K562 (cell line): Measurements from ENCODE around the gene GFI1B. TPM values are rescaled to one million over a fixed set of nuclear protein-coding genes. Genes with fewer than 3 reads are reported as not detected.

Source experiments
- CEBPG ChIP-seq, 3 experiments: fragments of 200-800 bp in 1 of 3; sonication (Bioruptor generic) in 1 of 3; sonication (generic) in 1 of 3; formaldehyde crosslinking in 1 of 3; IDR thresholded peaks in 2 of 3; conservative IDR thresholded peaks in 1 of 3; 2 replicates each; pipeline versions ENCODE4 v1.6.1 to v1.8.0; 2016 to 2022; ENCODE audit warnings: missing compliant biosample characterization in 2 of 3, missing genetic modification characterization in 2 of 3, mild to moderate bottlenecking in 1 of 3, missing genetic modification reagents in 1 of 3
- FOXP1 ChIP-seq: sonication (generic); formaldehyde crosslinking; IDR thresholded peaks from 2 replicates; pipeline ENCODE4 v1.8.0; 2022; ENCODE audit warnings: mild to moderate bottlenecking, missing genetic modification reagents
- MBD2 ChIP-seq: sonication (generic); IDR thresholded peaks from 2 replicates; pipeline ENCODE4 v1.6.1; 2016; ENCODE audit warnings: low read depth, borderline replicate concordance
- SRSF7 ChIP-seq: fragments of 200-400 bp; formaldehyde crosslinking; optimal IDR thresholded peaks from 2 replicates; pipeline ENCODE3; 2017; ENCODE audit warnings: mild to moderate bottlenecking, low read depth, low read length
- ZNF143 ChIP-seq: sonication (generic); formaldehyde crosslinking; IDR thresholded peaks from 2 replicates; pipeline ENCODE4 v1.9.0; 2022; ENCODE audit warnings: mild to moderate bottlenecking, missing genetic modification reagents
- polyA plus RNA-seq, 8 experiments: library from polyadenylated mRNA; depleted of rRNA in 4 of 8; stranded (reverse) in 5 of 8; unstranded in 3 of 8; fragments of >200 nt; fragmentation: Nextera tagmentation in 2 of 8; fragmentation: Illumina TruSeq in 1 of 8; extraction: Ambion mirVana in 2 of 8; extraction: Trizol in 1 of 8; gene quantifications; 2 replicates each; pipeline versions ENCODE4 v1.2.1 to v1.2.3, GENCODE V29; 2011 to 2014; ENCODE audit warnings: inconsistent platforms in 1 of 8, missing spikeins in 1 of 8
- total RNA-seq, 7 experiments: library from RNA; depleted of rRNA in 6 of 7; stranded (reverse); fragments of >200 nt in 6 of 7; fragmentation: Illumina TruSeq in 2 of 7; extraction: Trizol in 2 of 7; gene quantifications; 2 replicates each; pipeline versions ENCODE4 v1.2.1 to v1.2.3, GENCODE V29; 2011 to 2021; ENCODE audit warnings: low replicate concordance in 1 of 7
- TF ChIP-seq, protein P1 (sequence below): sonication (generic); formaldehyde crosslinking; IDR thresholded peaks from 2 replicates; pipeline ENCODE4 v1.8.1; 2023; ENCODE audit warnings: missing genetic modification reagents, mild to moderate bottlenecking, borderline replicate concordance

Gene GFI1B
- total and polyA plus RNA-seq, 9 of the 15 experiments (the other 6 are each of a cell fraction or from before 2014, with no cell fraction given), result 8.0 to 75.7 (median 34.5) TPM

DNA sequence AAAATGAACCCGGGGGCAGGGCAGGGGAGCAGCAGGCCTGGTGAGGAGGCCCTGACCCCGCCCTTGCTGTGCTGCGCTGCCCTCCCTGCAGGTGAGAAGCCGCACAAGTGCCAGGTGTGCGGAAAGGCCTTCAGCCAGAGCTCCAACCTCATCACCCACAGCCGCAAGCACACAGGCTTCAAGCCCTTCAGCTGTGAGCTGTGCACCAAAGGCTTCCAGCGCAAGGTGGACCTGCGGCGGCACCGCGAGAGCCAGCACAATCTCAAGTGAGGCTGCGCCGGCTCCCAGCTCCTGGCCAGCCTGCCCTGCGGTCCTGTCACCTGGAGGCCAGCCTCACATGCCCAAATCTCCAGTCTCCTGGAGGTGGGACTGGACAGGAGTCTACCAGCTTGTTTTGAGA, 12.3 kb downstream of the GFI1B start (continued):
- no peak for TF ChIP-seq SRSF7
- TF ChIP-seq CEBPG (CRISPR knock-in tag; IDR thresholded peaks at IDR 0.05), result 0 out of 2 replicates have a peak, but pooled peaks have one; percentile 31
- TF ChIP-seq CEBPG (tag; conservative IDR thresholded peaks at IDR 0.05 in 1 of 2, IDR thresholded peaks at IDR 0.05 in 1 of 2), result no peak
- TF ChIP-seq ZNF143 (CRISPR knock-in tag), result peak; percentile 38; the same call in 1 of the 2 replicates
- TF ChIP-seq, protein P1, sequence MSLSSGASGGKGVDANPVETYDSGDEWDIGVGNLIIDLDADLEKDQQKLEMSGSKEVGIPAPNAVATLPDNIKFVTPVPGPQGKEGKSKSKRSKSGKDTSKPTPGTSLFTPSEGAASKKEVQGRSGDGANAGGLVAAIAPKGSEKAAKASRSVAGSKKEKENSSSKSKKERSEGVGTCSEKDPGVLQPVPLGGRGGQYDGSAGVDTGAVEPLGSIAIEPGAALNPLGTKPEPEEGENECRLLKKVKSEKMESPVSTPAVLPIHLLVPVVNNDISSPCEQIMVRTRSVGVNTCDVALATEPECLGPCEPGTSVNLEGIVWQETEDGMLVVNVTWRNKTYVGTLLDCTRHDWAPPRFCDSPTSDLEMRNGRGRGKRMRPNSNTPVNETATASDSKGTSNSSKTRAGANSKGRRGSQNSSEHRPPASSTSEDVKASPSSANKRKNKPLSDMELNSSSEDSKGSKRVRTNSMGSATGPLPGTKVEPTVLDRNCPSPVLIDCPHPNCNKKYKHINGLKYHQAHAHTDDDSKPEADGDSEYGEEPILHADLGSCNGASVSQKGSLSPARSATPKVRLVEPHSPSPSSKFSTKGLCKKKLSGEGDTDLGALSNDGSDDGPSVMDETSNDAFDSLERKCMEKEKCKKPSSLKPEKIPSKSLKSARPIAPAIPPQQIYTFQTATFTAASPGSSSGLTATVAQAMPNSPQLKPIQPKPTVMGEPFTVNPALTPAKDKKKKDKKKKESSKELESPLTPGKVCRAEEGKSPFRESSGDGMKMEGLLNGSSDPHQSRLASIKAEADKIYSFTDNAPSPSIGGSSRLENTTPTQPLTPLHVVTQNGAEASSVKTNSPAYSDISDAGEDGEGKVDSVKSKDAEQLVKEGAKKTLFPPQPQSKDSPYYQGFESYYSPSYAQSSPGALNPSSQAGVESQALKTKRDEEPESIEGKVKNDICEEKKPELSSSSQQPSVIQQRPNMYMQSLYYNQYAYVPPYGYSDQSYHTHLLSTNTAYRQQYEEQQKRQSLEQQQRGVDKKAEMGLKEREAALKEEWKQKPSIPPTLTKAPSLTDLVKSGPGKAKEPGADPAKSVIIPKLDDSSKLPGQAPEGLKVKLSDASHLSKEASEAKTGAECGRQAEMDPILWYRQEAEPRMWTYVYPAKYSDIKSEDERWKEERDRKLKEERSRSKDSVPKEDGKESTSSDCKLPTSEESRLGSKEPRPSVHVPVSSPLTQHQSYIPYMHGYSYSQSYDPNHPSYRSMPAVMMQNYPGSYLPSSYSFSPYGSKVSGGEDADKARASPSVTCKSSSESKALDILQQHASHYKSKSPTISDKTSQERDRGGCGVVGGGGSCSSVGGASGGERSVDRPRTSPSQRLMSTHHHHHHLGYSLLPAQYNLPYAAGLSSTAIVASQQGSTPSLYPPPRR (CRISPR knock-in tag), result no peak
- TF ChIP-seq MBD2, result no peak
- TF ChIP-seq FOXP1 (CRISPR knock-in tag), result 0 out of 2 replicates have a peak, but pooled peaks have one; percentile 32
- TF ChIP-seq, all 486 proteins: peak for 11
